GM18867 (cell line): ENCODE results near the gene CCDC63.

ENCODE experiments used
- ATAC-seq: cut with Tn5 transposase; IDR thresholded peaks from one replicate; pipeline ENCODE4 v1.9.1; 2021; ENCODE audit warnings: mild to moderate bottlenecking, moderate library complexity; ENCODE audit not compliant: unreplicated experiment

CCDC63 gene

GRCh38 chr12:110846615-110847566 lies at the start of gene CCDC63:
TSS of gene CCDC63 (plus strand) at chr12:110846987. CDS start at chr12:110852955, 5,968 bp downstream.
- ATAC-seq, result no peak

GRCh38 chr12:110798461-110798860 lies 48.3 kb upstream of the CCDC63 start:
- ATAC-seq, result no peak

GRCh38 chr12:110802489-110802888 lies 44.3 kb upstream of the CCDC63 start:
- ATAC-seq, result no peak

GRCh38 chr12:110804406-110804805 lies 42.4 kb upstream of the CCDC63 start:
- ATAC-seq, result no peak

GRCh38 chr12:110807640-110808039 lies 39.1 kb upstream of the CCDC63 start:
- no peak for ATAC-seq

- ATAC-seq, result no peak
Measured at GRCh38 chr12:110809149-110809548, 37.6 kb upstream of the CCDC63 start.

GRCh38 chr12:110811972-110812371 lies 34.8 kb upstream of the CCDC63 start:
- no peak for ATAC-seq

GRCh38 chr12:110813285-110813684 lies 33.5 kb upstream of the CCDC63 start:
- no peak for ATAC-seq

- no peak for ATAC-seq
Measured at GRCh38 chr12:110813756-110814155, 33.0 kb upstream of the CCDC63 start.

- ATAC-seq, result no peak
Measured at GRCh38 chr12:110816248-110816647, 30.5 kb upstream of the CCDC63 start.

GRCh38 chr12:110816779-110817178 lies 30.0 kb upstream of the CCDC63 start:
- ATAC-seq, result no peak

- ATAC-seq, result no peak
Measured at GRCh38 chr12:110818511-110818910, 28.3 kb upstream of the CCDC63 start.

- no peak for ATAC-seq
Measured at GRCh38 chr12:110819150-110819549, 27.6 kb upstream of the CCDC63 start.

GRCh38 chr12:110819646-110820045 lies 27.1 kb upstream of the CCDC63 start:
- ATAC-seq, result no peak

- ATAC-seq, result no peak
Measured at GRCh38 chr12:110821917-110822316, 24.9 kb upstream of the CCDC63 start.

- no peak for ATAC-seq
Measured at GRCh38 chr12:110822821-110823415, 23.9 kb upstream of the CCDC63 start.

- no peak for ATAC-seq
Measured at GRCh38 chr12:110824342-110824741, 22.4 kb upstream of the CCDC63 start.

- no peak for ATAC-seq
Measured at GRCh38 chr12:110825530-110825929, 21.3 kb upstream of the CCDC63 start.

- peak; percentile 79 for ATAC-seq
Measured at GRCh38 chr12:110826592-110827200, 20.1 kb upstream of the CCDC63 start.

- ATAC-seq, result no peak
Measured at GRCh38 chr12:110829308-110829707, 17.5 kb upstream of the CCDC63 start.

- no peak for ATAC-seq
Measured at GRCh38 chr12:110836291-110836690, 10.5 kb upstream of the CCDC63 start.

- no peak for ATAC-seq
Measured at GRCh38 chr12:110841007-110841406, 5.8 kb upstream of the CCDC63 start.
